Psoas muscle (tissue), 8 donors: ENCODE data around the gene AQP12B. TPM values are rescaled to one million over a fixed set of nuclear protein-coding genes. Genes with fewer than 3 reads are reported as not detected.

Experiments used
- ATAC-seq, 4 donors: fragments of 200-7000 bp; cut with Tn5 transposase; one replicate each; pipeline ENCODE4 v1.9.1; 2020; ENCODE audit warnings: moderate library complexity in 3 of 4, mild to moderate bottlenecking in 2 of 4
- DNase-seq, 2 donors: peaks; one replicate each; pipeline ENCODE4 v3.0.0-alpha.2; 2020
- H3K27ac ChIP-seq: fragments of 200-600 bp; one replicate; pipeline ENCODE4 v1.8.0; 2022
- H3K27me3 ChIP-seq, 3 donors: fragments of 200-600 bp in 1 of 3; one replicate each; pipeline versions ENCODE4 v1.6.1 to v1.8.0; 2013 to 2022; ENCODE audit warnings: low read length in 2 of 3, mild to moderate bottlenecking in 2 of 3, moderate library complexity in 1 of 3; ENCODE audit not compliant: insufficient read depth in 3 of 3
- H3K36me3 ChIP-seq, 2 donors: fragments of 200-600 bp in 1 of 2; one replicate each; pipeline versions ENCODE4 v1.6.1 to v1.8.0; 2013 to 2022; ENCODE audit warnings: low read depth in 1 of 2, mild to moderate bottlenecking in 1 of 2, moderate library complexity in 1 of 2; ENCODE audit not compliant: insufficient read depth in 1 of 2
- H3K4me1 ChIP-seq: fragments of 200-600 bp; one replicate; pipeline ENCODE4 v1.8.0; 2022
- H3K4me3 ChIP-seq: fragments of 200-600 bp; one replicate; pipeline ENCODE4 v1.8.0; 2022; ENCODE audit warnings: mild to moderate bottlenecking
- H3K9me3 ChIP-seq: fragments of 200-600 bp; one replicate; pipeline ENCODE4 v1.8.0; 2022
- CTCF ChIP-seq: fragments of 200-600 bp; IDR thresholded peaks from one replicate; pipeline ENCODE4 v1.8.0; 2022; ENCODE audit warnings: antibody characterized with exemption
- whole genome bisulfite sequencing, 3 donors: extraction: QIAGEN DNeasy Blood & Tissue Kit; methylation state at CpG; one replicate each; pipeline versions ENCODE4 v1.1.6 to v1.1.7; 2013; 5-methylcytosine and 5-hydroxymethylcytosine counted together
- intact Hi-C, 2 donors: fragments of 100-400 bp; cut with DNase I; formaldehyde crosslinking; loops; one replicate each; pipeline versions ENCODE4 v1.11.0 to v1.14.2; 2022
- polyA plus RNA-seq, 3 donors: library from polyadenylated mRNA; stranded (reverse); fragments of 200-250 nt; gene quantifications; one replicate each; pipeline ENCODE4 v1.2.3, GENCODE V29; 2013
- total RNA-seq, 4 donors: library from RNA; stranded (reverse); fragmentation: NEBNext Ultra II Directional in 2 of 4; extraction: Animal tissue kit (Norgen Biotek cat#: 25700) in 2 of 4; gene quantifications; one replicate each; pipeline versions ENCODE4 v1.2.1 to v1.2.4, GENCODE V29; 2021 to 2023
- donor health status: healthy with polysubstance abuse.
- donor health status: DM: no; HTN: no; CAD: no; lungs with moderate emphysema.
- donor health status: Bipolar disorder and iron deficiency.
- donor health status: healthy.
- donor health status: DM: yes; HTN: yes; CAD: no.
- donor health status: DM: no; HTN: no; CAD: no.
- donor health status: DM: no; HTN: no; CAD: no.
- donor health status: DM: yes; HTN: yes; CAD: no.

The AQP12B gene
- total and polyA plus RNA-seq, 7 donors: not detected

GRCh38 chr2:240714747-240715725, 32.4 kb upstream of the AQP12B start:
- DNase-seq: peak; percentile 13 to 35

GRCh38 chr2:240713928-240714746, 31.5 kb upstream of the AQP12B start:
- ATAC-seq (no peak), DNase-seq (peak; percentile 5 to 44)
- Histone ChIP-seq H3K4me3 (no peak overlapping the region), H3K27ac (no peak overlapping the region), H3K36me3 (no peaks in the 10 kb centered on the region), H3K9me3 (no peaks in the 10 kb centered on the region), H3K27me3 (peaks cover 0 to 14% (median 4%) of the 10 kb centered on the region in 3 donors), H3K4me1 (no peaks in the 10 kb centered on the region)
- intact Hi-C loops: no loop called here
- TF ChIP-seq CTCF: no peak
- 62 to 68% (median 65%) methylated on average over 26 of the region's 26 CpGs for WGBS, 3 donors

More at GRCh38 chr2:240714747-240715725, 32.4 kb upstream of the AQP12B start:
- ATAC-seq: no peak
- H3K4me1 ChIP-seq: no peaks in the 10 kb centered on the region
- no peak for TF ChIP-seq CTCF
- intact Hi-C loops: no loop called here
- no peak overlapping the region for H3K27ac ChIP-seq
- peaks cover 0 to 7% (median 0%) of the 10 kb centered on the region in 3 donors for H3K27me3 ChIP-seq
- H3K36me3 ChIP-seq: no peaks in the 10 kb centered on the region
- no peak overlapping the region for H3K4me3 ChIP-seq
- H3K9me3 ChIP-seq: no peaks in the 10 kb centered on the region
- 70 to 83% (median 80%) methylated on average over 23 of the region's 23 CpGs for WGBS, 3 donors

DNA sequence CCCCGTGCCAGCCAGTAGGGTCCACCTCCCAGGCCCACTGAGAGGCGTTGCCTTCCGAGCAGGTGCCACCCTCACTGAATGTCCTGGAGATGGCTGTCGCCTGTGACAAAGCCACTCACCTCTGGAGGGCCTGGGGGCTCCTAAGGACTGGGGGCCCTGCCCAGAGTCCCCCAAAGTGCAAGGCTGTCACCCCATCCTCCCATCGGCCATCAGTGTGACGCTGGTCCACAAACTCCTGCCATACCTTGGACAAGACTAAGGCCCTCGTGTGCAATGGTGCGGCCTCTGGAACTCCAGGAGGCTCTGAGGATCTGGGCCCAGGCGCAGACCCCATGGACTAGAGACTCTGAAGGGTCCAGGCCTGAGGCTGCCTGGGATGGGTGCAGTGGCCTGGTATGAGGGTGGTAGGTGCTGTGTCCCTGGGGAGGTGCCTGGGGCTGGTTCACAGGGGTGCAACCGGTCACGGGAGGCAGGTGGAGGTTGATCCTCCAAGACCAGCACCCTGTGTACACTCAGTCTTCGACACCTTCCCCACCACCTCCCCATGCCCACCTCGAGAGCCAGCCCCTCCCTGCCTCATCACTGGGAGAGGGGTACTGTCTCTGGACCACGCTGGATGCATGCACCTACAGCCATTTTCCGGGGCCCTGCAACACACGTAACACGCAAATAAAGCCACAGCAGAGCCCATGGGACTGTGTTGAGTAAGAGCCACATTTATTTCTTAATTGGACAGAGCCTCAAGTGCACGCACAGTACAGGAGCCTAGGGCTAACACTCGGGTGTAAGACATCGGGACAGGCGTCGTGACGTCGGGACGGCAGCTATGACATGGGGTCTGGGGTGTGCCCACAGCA, 30.6 kb upstream of the AQP12B start:
- Histone ChIP-seq H3K9me3 (no peaks in the 10 kb centered on the region), H3K4me3 (no peak overlapping the region), H3K27ac (no peak overlapping the region), H3K36me3 (no peaks in the 10 kb centered on the region), H3K4me1 (no peaks in the 10 kb centered on the region), H3K27me3 (peaks cover 0 to 14% (median 4%) of the 10 kb centered on the region in 3 donors)
- WGBS, 3 donors: 82 to 86% (median 84%) methylated on average over 25 of the region's 25 CpGs
- intact Hi-C loops: no loop called here
- ATAC-seq (no peak), DNase-seq (peak; percentile 1 to 39)
- no peak for TF ChIP-seq CTCF

GRCh38 chr2:240712121-240712520, 29.4 kb upstream of the AQP12B start:
- TF ChIP-seq CTCF: no peak
- Histone ChIP-seq H3K4me3 (no peak overlapping the region), H3K36me3 (no peaks in the 10 kb centered on the region), H3K27me3 (peaks cover 0 to 19% (median 6%) of the 10 kb centered on the region in 3 donors), H3K9me3 (no peaks in the 10 kb centered on the region), H3K4me1 (no peaks in the 10 kb centered on the region), H3K27ac (no peak overlapping the region)
- WGBS, 3 donors: 75 to 93% (median 83%) methylated on average over 9 of the region's 9 CpGs
- intact Hi-C loops: no loop called here
- DNase-seq (peak; percentile 4 to 32), ATAC-seq (no peak)
